ENCODE data around the gene SRGN.
A peak's percentile ranks its signal among the peaks of the same experiment; 100 is the strongest.

Gene SRGN

DNA sequence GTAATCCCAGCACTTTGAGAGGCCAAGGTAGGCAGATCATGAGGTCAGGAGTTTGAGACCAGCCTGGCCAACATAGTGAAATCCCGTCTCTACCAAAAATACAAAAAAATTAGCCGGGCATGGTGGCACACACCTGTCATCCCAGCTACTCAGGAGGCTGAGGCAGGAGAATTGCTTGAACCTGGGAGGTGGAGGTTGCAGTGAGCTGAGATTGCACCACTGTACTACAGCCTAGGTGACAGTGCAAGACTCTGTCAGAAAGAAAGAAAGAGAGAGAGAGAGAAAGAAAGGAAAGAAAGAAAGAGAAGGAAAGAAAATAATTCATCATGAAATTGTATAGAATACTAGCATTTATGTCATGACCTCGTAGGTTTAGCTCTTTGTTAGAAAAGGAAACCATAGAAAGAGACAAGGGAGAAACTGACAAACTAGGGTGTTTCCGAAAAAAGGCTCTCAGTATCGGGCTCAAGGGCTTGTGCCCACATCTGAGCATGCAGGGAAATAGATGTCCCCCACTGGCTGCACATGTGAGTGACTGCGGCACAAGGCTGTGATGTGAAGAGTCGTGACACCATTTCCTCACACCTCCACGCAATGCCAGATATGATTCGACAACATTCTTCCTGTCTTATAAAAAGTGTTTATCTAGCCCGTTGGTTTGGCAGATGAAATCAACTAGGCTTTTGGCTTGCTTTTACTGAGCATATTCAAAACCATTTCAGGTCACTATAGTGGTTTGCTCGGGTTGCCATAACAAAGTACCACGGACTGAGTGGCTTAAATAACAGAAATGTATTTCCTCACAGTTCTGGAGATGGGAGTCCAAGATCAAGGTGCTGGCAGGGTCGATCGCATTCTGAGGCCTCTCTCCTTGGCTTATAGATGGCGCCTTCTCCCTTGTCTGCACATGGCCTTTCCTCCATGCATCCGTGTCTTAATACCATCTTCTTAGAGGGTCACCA is 2.0 kb downstream of the SRGN start:
- peak overlapping the region; percentile 93 to 98 for H3K27ac Mint-ChIP-seq
- H3K9me3 Mint-ChIP-seq: no peaks in the 10 kb centered on the region
- peaks cover 74% of the 10 kb centered on the region for H3K36me3 Mint-ChIP-seq (ENCODE audit: insufficient read depth)
- H3K4me1 Mint-ChIP-seq (ENCODE audit: low read depth in 2 of 2): peaks cover 46 to 62% of the 10 kb centered on the region in 2 donors
- H3K4me3 Mint-ChIP-seq: peak overlapping the region; percentile 85 to 88
- no peaks in the 10 kb centered on the region for H3K27me3 Mint-ChIP-seq
- DNase-seq (peak; percentile 82 to 86 (median 84)), ATAC-seq (replicated peaks) (peak; percentile 76)

GRCh38 chr10:69090685-69091084 is 2.8 kb downstream of the SRGN start:
- peaks cover 81% of the 10 kb centered on the region for H3K36me3 Mint-ChIP-seq (ENCODE audit: insufficient read depth)
- no peak for ATAC-seq (replicated peaks)
- no peak for DNase-seq

GRCh38 chr10:69091143-69091651 is 3.3 kb downstream of the SRGN start:
- H3K4me1 Mint-ChIP-seq (ENCODE audit: low read depth in 2 of 2): peaks cover 48 to 68% of the 10 kb centered on the region in 2 donors
- no peak for DNase-seq

More at GRCh38 chr10:69090685-69091084, 2.8 kb downstream of the SRGN start:
- H3K4me1 Mint-ChIP-seq (ENCODE audit: low read depth in 2 of 2): peaks cover 48 to 68% of the 10 kb centered on the region in 2 donors
- H3K9me3 Mint-ChIP-seq: no peaks in the 10 kb centered on the region
- peak overlapping the region; percentile 85 to 88 for H3K4me3 Mint-ChIP-seq
- H3K27ac Mint-ChIP-seq: peak overlapping the region; percentile 93 to 98
- H3K27me3 Mint-ChIP-seq: no peaks in the 10 kb centered on the region

DNA sequence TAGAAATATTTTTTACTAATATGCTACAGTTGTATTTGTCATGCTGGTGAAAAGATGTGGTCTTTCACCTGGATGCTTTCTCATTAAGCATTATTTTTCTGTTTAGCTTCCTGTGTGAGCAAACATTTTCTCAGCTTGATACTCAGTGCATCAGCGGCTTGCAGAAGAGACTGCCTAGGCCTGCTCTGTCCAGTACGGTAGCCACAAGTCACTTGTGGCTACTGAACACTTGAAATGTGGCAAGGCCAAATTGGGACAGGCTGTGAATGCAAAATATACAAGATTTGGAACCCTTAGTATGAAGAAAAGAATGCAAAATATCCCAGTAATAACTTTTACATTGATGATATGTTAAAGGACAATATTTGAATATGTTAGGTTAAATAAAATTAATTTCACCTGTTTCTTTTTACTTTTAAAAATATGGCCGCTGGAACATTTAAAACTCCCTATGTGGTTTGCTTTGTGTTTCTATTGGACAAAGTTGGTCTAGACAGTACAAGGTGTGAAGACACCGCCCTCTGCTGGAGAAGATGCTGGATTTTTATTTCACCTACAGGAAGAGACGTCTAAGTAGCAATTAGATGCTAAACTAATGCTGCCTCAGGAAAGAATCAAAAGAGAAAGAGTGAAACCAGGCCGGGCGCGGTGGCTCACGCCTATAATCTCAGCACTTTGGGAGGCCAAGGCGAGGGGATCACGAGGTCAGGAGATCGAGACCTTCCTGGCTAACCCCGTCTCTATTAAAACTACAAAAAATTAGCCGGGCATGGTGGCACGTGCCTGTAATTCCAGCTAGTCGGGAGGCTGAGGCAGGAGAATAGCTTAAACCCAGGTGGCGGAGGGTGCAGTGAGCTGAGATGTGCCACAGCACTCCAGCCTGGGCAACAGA is 5.3 kb downstream of the SRGN start:
- Mint-ChIP-seq H3K27ac (peak overlapping the region; percentile 93 to 98), H3K4me3 (peak overlapping the region; percentile 70 to 88), H3K9me3 (no peaks in the 10 kb centered on the region), H3K27me3 (no peaks in the 10 kb centered on the region), H3K36me3 (ENCODE audit: insufficient read depth) (peaks cover 87% of the 10 kb centered on the region), H3K4me1 (ENCODE audit: low read depth in 2 of 2) (peaks cover 43 to 62% of the 10 kb centered on the region in 2 donors)
- ATAC-seq (replicated peaks) (peak; percentile 41), DNase-seq (peak; percentile 85 to 89 (median 86))

More at GRCh38 chr10:69091143-69091651, 3.3 kb downstream of the SRGN start:
- no peak for ATAC-seq (replicated peaks)
- Mint-ChIP-seq H3K4me3 (peak overlapping the region; percentile 85 to 88), H3K27me3 (no peaks in the 10 kb centered on the region), H3K27ac (peak overlapping the region; percentile 93 to 98), H3K36me3 (ENCODE audit: insufficient read depth) (peaks cover 84% of the 10 kb centered on the region), H3K9me3 (no peaks in the 10 kb centered on the region)

- Mint-ChIP-seq H3K27ac (peak overlapping the region; percentile 93 to 98), H3K4me3 (peak overlapping the region; percentile 70 to 88), H3K9me3 (no peaks in the 10 kb centered on the region), H3K27me3 (no peaks in the 10 kb centered on the region), H3K36me3 (ENCODE audit: insufficient read depth) (peaks cover 87% of the 10 kb centered on the region), H3K4me1 (ENCODE audit: low read depth in 2 of 2) (peaks cover 42 to 56% of the 10 kb centered on the region in 2 donors)
- ATAC-seq (replicated peaks): no peak
- no peak for DNase-seq
Measured at GRCh38 chr10:69093933-69094332, 6.0 kb downstream of the SRGN start.

DNA sequence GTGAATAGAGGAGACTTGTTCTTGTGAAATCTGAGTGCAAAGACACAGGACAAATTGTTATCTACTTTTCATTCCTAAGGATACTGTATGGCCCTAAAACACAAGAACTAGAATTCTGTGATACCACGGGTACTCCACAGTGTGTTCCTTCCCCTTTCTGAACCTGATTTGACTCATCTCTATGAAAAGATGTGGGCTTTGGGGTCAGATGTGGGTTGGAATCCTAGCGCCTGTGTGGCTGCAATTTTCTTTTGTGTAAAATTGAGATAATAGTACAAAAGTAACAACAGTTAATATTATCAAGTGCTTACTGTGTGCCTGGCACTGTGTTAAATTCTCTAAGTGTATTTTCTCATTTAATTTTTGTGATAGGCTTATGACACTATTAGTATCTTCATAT is 8.1 kb downstream of the SRGN start:
- DNase-seq (no peak), ATAC-seq (replicated peaks) (no peak)
- peaks cover 33 to 50% of the 10 kb centered on the region in 2 donors for H3K4me1 Mint-ChIP-seq (ENCODE audit: low read depth in 2 of 2)
- H3K27me3 Mint-ChIP-seq: no peaks in the 10 kb centered on the region
- H3K9me3 Mint-ChIP-seq: no peaks in the 10 kb centered on the region
- H3K4me3 Mint-ChIP-seq: peak overlapping the region in 1 of 2 donors; percentile 10
- no peak overlapping the region for H3K27ac Mint-ChIP-seq
- H3K36me3 Mint-ChIP-seq (ENCODE audit: insufficient read depth): peaks cover 89% of the 10 kb centered on the region

DNA sequence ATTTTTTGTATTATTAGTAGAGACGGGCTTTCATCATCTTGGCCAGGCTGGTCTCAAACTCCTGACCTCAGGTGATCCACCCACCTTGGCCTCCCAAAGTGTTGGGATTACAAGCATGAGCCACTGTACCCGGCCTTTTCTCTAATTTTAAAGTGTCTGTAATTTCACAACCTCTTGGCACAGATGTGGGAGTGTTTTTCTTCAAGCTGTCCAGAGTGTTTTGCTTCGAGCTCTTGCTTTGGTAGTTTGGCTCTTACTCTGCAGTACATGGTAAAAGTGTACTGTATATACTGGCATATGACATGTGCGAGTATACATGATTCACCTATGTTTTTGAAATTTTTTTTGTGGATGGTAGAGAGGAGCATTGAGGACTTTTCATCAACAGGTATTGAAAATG is 9.8 kb downstream of the SRGN start:
- Mint-ChIP-seq H3K27me3 (no peaks in the 10 kb centered on the region), H3K9me3 (no peaks in the 10 kb centered on the region), H3K36me3 (ENCODE audit: insufficient read depth) (peaks cover 89% of the 10 kb centered on the region), H3K27ac (peak overlapping the region; percentile 70 to 90), H3K4me1 (ENCODE audit: low read depth in 2 of 2) (peaks cover 44 to 54% of the 10 kb centered on the region in 2 donors), H3K4me3 (peak overlapping the region; percentile 8 to 10)
- no peak for DNase-seq
- ATAC-seq (replicated peaks): no peak

GRCh38 chr10:69100136-69100872 is 12.4 kb downstream of the SRGN start:
- DNase-seq: no peak
- Mint-ChIP-seq H3K27me3 (no peaks in the 10 kb centered on the region), H3K27ac (peak overlapping the region in 1 of 2 donors; percentile 70), H3K36me3 (ENCODE audit: insufficient read depth) (peaks cover 92% of the 10 kb centered on the region), H3K4me3 (peak overlapping the region; percentile 36 to 78), H3K9me3 (no peaks in the 10 kb centered on the region), H3K4me1 (ENCODE audit: low read depth in 2 of 2) (peaks cover 40 to 43% of the 10 kb centered on the region in 2 donors)
- ATAC-seq (replicated peaks): no peak

DNA sequence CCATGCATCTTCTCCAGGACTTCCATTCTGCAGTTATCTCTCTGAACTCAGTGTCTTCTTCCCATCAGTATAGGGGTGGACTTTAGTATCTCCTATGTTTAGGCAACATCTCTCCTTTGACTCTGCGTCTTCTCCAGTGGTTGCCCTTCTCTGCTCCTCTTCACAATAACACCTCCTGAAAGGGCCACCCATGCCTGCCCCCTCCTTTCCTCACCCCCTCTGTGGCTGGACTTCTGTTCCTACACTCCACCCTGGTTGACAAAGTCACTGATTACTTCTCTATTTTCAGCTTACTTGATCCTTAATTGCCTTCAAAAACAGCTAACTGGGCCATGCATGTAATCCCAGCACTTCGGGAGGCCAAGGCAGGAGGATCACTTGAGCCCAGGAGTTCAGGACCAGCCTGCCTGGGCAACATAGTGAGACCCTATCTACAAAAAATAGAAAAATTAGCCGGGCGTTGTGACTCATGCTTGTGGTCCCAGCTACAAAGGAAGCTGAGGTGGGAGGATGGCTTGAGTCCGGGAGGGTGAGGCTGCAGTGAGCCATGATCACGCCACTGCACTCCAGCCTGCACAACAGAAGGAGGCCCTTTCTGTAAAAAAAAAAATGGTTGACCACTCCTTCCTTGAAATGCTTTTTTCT is 13.7 kb downstream of the SRGN start:
- Mint-ChIP-seq H3K27me3 (no peaks in the 10 kb centered on the region), H3K9me3 (no peaks in the 10 kb centered on the region), H3K27ac (peak overlapping the region; percentile 70 to 92), H3K4me3 (peak overlapping the region; percentile 36 to 78), H3K36me3 (ENCODE audit: insufficient read depth) (peaks cover 95% of the 10 kb centered on the region), H3K4me1 (ENCODE audit: low read depth in 2 of 2) (peaks cover 33 to 39% of the 10 kb centered on the region in 2 donors)
- DNase-seq (peak in 1 of 3 experiments; percentile 25), ATAC-seq (replicated peaks) (peak; percentile 60)

- H3K4me3 Mint-ChIP-seq: peak overlapping the region; percentile 36 to 78
- DNase-seq: no peak
- H3K27me3 Mint-ChIP-seq: no peaks in the 10 kb centered on the region
- H3K9me3 Mint-ChIP-seq: no peaks in the 10 kb centered on the region
- H3K4me1 Mint-ChIP-seq (ENCODE audit: low read depth in 2 of 2): peaks cover 32 to 39% of the 10 kb centered on the region in 2 donors
- H3K36me3 Mint-ChIP-seq (ENCODE audit: insufficient read depth): peaks cover 97% of the 10 kb centered on the region
- peak overlapping the region; percentile 70 to 92 for H3K27ac Mint-ChIP-seq
- no peak for ATAC-seq (replicated peaks)
Measured at GRCh38 chr10:69102440-69102839, 14.5 kb downstream of the SRGN start.

DNA sequence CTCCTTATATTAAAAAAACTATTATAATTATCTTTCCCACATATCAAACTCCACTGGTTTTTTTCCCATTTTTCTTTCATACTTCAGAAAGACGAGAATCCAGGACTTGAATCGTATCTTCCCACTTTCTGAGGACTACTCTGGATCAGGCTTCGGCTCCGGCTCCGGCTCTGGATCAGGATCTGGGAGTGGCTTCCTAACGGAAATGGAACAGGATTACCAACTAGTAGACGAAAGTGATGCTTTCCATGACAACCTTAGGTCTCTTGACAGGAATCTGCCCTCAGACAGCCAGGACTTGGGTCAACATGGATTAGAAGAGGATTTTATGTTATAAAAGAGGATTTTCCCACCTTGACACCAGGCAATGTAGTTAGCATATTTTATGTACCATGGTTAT is 15.9 kb downstream of the SRGN start:
- H3K4me3 Mint-ChIP-seq: no peak overlapping the region
- H3K27me3 Mint-ChIP-seq: no peaks in the 10 kb centered on the region
- DNase-seq (no peak), ATAC-seq (replicated peaks) (no peak)
- H3K27ac Mint-ChIP-seq: no peak overlapping the region
- H3K9me3 Mint-ChIP-seq: no peaks in the 10 kb centered on the region
- H3K4me1 Mint-ChIP-seq (ENCODE audit: low read depth in 2 of 2): peaks cover 26 to 34% of the 10 kb centered on the region in 2 donors
- peaks cover 93% of the 10 kb centered on the region for H3K36me3 Mint-ChIP-seq (ENCODE audit: insufficient read depth)
